ENCODE results near the gene NAA20.

GRCh38 chr20:20000211-20000968 lies 16.8 kb upstream of the NAA20 start:
- TF ChIP-seq YY1 (IDR thresholded peaks at IDR 0.05; ENCODE audit: insufficient read depth, insufficient read length) = no peak
- no peak for TF ChIP-seq SUZ12 (IDR thresholded peaks at IDR 0.05; ENCODE audit: extremely low read depth, insufficient read depth, insufficient read length)
